Kidney (tissue), 14 donors: ENCODE results near the gene PTPRK. TPM values are rescaled to one million over a fixed set of nuclear protein-coding genes. Genes with fewer than 3 reads are reported as not detected.

Experiments
- DNase-seq, 5 donors: peaks; one replicate each; pipeline ENCODE4 v3.0.0-alpha.2; 2013 to 2020
- FAIRE-seq: peaks from 2 replicates; lab custom pipeline; 2012; peaks lifted over from hg19 to GRCh38; lab: Jason Lieb, UNC
- H3K27ac ChIP-seq, 2 donors: one replicate each; pipeline ENCODE4 v1.7.0; 2013; ENCODE audit warnings: low read depth in 2 of 2, low read length in 2 of 2, inconsistent platforms in 1 of 2
- H3K27me3 ChIP-seq: one replicate; pipeline ENCODE4 v1.7.1; 2013; ENCODE audit warnings: low read length, inconsistent platforms; ENCODE audit not compliant: control insufficient read depth, insufficient read depth
- H3K36me3 ChIP-seq, 3 donors: one replicate each; pipeline versions ENCODE4 v1.7.0 to v1.7.1; 2013; ENCODE audit warnings: low read length in 3 of 3, control low read depth in 1 of 3, inconsistent platforms in 1 of 3; ENCODE audit not compliant: insufficient read depth in 3 of 3, control insufficient read depth in 2 of 3
- H3K4me1 ChIP-seq, 3 donors: one replicate each; pipeline versions ENCODE4 v1.7.0 to v1.7.1; 2013; ENCODE audit warnings: low read length in 3 of 3, inconsistent platforms in 1 of 3, low read depth in 1 of 3; ENCODE audit not compliant: control insufficient read depth in 2 of 3, insufficient read depth in 2 of 3
- H3K4me3 ChIP-seq, 3 donors: one replicate each; pipeline versions ENCODE4 v1.7.0 to v1.8.1; 2013; ENCODE audit warnings: low read length in 3 of 3, control low read depth in 1 of 3, inconsistent platforms in 1 of 3
- H3K9ac ChIP-seq, 3 donors: one replicate each; pipeline versions ENCODE4 v1.7.0 to v1.7.1; 2013; ENCODE audit warnings: low read length in 3 of 3, control low read depth in 1 of 3, inconsistent platforms in 1 of 3
- H3K9me3 ChIP-seq, 3 donors: one replicate each; pipeline versions ENCODE4 v1.7.0 to v1.7.1; 2013; ENCODE audit warnings: low read length in 3 of 3, control low read depth in 1 of 3, inconsistent platforms in 1 of 3; ENCODE audit not compliant: control insufficient read depth in 2 of 3, insufficient read depth in 1 of 3
- intact Hi-C: fragments of 100-400 bp; cut with DNase I; formaldehyde crosslinking; loops from one replicate; pipeline ENCODE4 v1.11.1; 2022
- polyA plus RNA-seq: library from polyadenylated mRNA; stranded (reverse); fragments of 350-450 nt; fragmentation: Illumina TruSeq; extraction: RNeasy Lipid Tissue Mini Kit (QIAGEN cat#74804); gene quantifications from one replicate; pipeline ENCODE4 v1.2.3, GENCODE V29; 2014; ENCODE audit warnings: low read depth, low replicate concordance; ENCODE audit not compliant: insufficient read depth
- total RNA-seq: library from RNA; stranded (reverse); fragmentation: NEBNext Ultra II Directional; extraction: Animal tissue kit (Norgen Biotek cat#: 25700); gene quantifications from one replicate; pipeline ENCODE4 v1.2.1, GENCODE V29; 2021
- TF ChIP-seq, protein P1 (sequence below): IDR thresholded peaks from 3 replicates; pipeline ENCODE4 v1.5.1; 2012; ENCODE audit warnings: mild to moderate bottlenecking, moderate library complexity, borderline replicate concordance; ENCODE audit not compliant: insufficient read depth; ENCODE audit errors: extremely low read depth
- donor health status: control.
- donor health status: control.
- donor health status: control.
- donor health status: control.
- donor health status: control.
- donor health status: DM: yes; HTN: yes; CAD: no.
- donor health status: Normal renal cell carcinoma (clear cell type).

Gene PTPRK
- total and polyA plus RNA-seq, 2 donors from 2014 or later: 9.2 to 72.8 TPM

DNA sequence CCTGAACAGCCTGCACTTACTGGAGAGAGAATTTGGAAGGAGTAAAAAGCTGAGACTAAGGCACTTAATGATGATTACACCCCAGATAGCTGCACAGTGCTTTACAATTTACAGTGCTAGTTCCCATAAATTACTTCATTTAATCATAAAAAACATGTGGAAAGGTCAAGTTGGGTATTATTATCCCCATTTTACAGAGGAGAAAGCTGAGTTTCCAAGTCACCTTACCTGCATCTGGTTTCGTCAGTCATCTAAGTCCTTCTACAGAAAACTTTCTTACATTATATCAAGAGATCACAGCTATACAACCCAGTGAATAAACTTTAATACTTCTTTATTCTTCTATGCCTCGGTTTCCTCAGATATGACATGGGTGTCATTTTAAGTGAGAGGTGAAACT, 3.3 kb downstream of the PTPRK start:
- Histone ChIP-seq H3K4me3 (no peak overlapping the region), H3K27me3 (no peaks in the 10 kb centered on the region), H3K4me1 (peaks cover 0 to 23% (median 0%) of the 10 kb centered on the region in 3 donors), H3K9ac (peak overlapping the region in 1 of 3 donors; percentile 16), H3K9me3 (no peaks in the 10 kb centered on the region), H3K27ac (no peak overlapping the region), H3K36me3 (no peaks in the 10 kb centered on the region)
- DNase-seq (no peak), FAIRE-seq (no peak)
- intact Hi-C loops: no loop called here
- TF ChIP-seq, protein P1, sequence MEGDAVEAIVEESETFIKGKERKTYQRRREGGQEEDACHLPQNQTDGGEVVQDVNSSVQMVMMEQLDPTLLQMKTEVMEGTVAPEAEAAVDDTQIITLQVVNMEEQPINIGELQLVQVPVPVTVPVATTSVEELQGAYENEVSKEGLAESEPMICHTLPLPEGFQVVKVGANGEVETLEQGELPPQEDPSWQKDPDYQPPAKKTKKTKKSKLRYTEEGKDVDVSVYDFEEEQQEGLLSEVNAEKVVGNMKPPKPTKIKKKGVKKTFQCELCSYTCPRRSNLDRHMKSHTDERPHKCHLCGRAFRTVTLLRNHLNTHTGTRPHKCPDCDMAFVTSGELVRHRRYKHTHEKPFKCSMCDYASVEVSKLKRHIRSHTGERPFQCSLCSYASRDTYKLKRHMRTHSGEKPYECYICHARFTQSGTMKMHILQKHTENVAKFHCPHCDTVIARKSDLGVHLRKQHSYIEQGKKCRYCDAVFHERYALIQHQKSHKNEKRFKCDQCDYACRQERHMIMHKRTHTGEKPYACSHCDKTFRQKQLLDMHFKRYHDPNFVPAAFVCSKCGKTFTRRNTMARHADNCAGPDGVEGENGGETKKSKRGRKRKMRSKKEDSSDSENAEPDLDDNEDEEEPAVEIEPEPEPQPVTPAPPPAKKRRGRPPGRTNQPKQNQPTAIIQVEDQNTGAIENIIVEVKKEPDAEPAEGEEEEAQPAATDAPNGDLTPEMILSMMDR: no peak

DNA sequence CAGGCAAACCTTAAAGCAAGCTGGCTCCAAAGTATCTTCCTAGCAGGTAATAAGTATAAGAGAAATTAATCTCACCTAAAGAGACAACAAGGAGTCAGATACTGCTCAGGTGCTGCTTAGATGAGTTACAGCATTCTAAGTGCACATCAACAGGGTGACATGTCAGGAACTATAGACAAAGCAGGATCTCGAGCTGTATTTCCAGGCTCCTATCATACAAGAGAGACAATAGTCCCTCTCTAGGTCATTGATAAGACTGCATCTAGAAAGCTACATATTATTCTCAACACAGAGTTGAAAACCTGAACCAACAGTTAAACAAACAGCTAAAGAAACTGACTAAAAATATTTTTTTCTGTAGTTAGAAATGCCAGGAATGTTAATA, 3.9 kb downstream of the PTPRK start:
- peak in 1 of 5 donors; percentile 40 for DNase-seq
- TF ChIP-seq, protein P1: peak; percentile 18
- Histone ChIP-seq H3K27me3 (no peaks in the 10 kb centered on the region), H3K36me3 (no peaks in the 10 kb centered on the region), H3K9me3 (no peaks in the 10 kb centered on the region), H3K4me3 (no peak overlapping the region), H3K4me1 (peaks cover 0 to 27% (median 0%) of the 10 kb centered on the region in 3 donors), H3K27ac (no peak overlapping the region), H3K9ac (no peak overlapping the region)
- FAIRE-seq: peak; percentile 35
- intact Hi-C loops: no loop called here

DNA sequence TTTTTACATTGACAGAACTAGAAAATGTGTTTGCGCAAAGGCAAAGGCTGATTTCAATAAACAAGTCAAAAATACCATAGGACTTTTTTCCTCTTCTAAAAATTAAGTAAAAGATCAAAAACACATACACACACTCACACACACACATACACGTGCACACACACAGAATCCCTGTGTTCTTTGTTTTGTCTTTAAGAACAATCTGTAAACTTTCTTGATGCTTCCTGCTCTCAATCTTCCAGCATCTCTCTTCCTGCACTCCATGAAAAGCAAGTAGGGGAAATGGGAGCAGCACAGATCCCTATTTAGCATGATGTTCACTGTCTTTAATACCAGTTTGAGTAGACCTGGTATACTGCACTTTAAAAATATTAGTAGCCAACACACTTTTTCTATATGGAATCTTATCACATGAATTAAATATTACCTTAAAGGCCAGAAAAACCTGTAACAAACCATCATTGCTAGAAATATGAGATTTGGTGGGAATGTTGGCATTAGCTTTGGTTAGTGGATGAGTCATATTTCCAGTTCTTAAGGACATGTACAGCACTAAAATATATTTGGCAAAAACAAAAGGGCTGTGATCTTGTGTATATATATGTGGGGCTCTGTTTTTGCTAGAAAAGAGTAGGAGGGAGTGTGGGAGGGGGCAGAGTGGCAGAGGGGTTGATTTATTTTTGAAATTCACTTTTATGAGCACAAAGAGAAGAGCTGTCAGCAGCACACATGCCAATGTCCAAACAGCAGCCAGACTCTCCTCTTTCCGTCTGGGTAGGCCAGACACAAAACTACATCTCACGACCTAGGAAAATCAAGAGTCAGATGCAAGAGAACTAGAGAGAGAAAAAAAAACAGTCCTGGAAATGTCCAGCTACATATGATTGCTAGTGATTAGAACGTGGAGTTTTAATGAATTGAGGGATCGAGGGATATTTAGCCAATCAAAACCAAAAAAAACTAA, 4.6 kb downstream of the PTPRK start:
- Histone ChIP-seq H3K4me3 (no peak overlapping the region), H3K36me3 (no peaks in the 10 kb centered on the region), H3K4me1 (peaks cover 0 to 28% (median 4%) of the 10 kb centered on the region in 3 donors), H3K9me3 (no peaks in the 10 kb centered on the region), H3K9ac (no peak overlapping the region), H3K27ac (no peak overlapping the region), H3K27me3 (no peaks in the 10 kb centered on the region)
- FAIRE-seq (no peak), DNase-seq (no peak)
- intact Hi-C loops: no loop called here
- TF ChIP-seq, protein P1: no peak
